ENCODE results near the gene TTC6.

The TTC6 gene

DNA sequence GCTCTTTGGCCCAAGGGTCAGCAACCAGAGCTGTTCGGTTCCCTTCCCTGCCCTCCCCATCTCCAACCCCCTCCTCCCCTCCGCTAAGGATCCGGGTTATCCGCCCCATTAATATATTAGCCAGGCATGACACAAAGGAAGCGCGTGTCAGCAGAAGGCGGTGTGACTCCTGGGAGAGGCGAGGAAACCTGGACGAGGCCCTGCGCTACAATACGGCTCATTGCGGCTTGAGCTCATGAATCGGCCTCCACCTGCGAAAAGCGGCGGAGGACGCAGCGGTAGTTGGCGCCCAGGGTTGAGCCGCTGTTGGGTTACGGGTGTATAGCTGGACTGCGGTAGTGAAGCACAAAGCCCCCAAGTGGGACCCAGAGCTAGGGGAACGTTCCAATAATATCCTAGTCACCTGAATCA, 10.3 kb upstream of the TTC6 start:
- no peak for DNase-seq (ENCODE audit: low read depth)

DNA sequence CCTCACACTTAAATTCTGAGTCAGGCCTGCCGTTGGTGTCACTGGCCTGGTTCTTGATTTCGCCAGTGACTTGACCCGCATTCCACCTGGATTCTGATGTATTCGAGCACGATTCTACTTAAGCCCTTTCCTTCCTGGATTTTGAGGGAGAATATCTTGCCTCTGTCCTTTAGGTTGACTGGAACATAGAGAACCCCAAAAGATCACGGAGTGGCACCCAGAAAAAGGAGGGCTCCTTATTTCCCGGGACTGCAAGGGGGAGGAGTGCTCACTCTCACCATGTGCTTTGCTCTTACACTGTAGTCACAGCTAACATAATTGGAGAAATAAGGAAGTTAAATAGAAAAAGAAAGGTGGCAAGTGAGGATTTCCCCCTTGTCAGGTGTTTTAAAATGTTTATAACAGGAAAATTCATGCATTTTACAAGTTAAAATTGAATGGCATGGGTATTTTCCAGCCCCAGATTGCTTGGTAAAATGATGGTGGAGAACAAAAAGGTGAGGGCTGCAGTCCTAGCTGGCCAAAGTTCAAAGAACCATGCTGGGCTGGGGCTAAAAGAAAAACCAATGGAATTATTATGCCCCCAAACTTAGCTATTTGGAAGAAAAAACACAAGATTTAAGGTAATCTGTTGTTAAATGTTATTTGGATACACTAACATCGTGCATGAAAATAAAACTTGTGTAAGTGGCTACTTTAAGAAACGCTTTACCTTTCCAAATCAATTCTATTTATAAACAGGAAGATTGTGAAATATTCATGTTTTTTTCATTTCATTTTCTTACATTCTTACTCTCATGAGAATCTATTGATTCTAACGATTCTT, 9.2 kb upstream of the TTC6 start:
- DNase-seq (ENCODE audit: low read depth): no peak

DNA sequence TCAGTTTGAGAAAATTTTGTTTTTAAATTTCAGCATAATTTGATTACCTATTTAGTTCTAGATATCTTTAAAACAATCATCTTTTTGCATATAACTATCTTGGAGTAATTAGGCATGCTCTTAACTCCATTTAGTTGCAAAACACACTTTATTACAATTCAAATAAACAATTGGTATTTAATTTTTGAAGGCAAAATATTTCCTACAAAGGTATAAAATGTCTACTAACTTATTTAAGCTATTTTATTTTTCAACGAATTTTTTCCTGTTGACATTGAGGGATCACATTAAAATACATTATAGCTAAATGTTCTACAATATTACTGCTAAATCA, 8.7 kb upstream of the TTC6 start:
- DNase-seq (ENCODE audit: low read depth): no peak

DNA sequence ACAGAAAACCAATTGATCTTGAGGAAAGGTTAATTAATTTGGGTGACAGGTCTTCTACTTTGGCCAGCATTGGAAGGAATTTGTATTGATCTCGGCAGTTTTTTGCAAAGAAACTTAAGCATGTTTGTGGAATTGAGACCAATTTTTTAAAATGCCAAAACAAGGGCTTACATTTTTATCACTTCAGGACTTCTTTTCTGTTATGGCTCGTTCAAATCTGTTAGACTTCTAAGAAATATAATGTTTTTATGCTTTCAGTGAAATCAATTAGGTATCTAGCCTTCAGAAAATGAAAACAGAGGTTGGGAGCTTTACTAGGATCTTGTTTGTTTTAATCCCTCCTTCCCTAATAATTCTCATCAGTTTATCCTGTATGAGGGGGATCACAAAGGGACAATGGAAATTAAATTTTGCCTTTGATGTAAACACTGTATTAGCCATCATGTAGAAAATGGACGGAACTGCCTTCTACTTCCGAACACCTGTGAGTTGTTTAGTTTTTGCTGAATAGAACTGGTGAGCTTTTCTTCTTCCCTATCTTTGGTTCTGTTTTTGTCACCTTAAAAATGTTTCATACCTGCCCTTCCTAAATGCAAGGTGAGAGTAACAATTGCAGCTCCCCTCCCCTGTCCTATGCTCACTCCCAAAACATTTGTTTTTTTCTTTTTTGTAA, 8.2 kb upstream of the TTC6 start:
- no peak for DNase-seq (ENCODE audit: low read depth)

DNA sequence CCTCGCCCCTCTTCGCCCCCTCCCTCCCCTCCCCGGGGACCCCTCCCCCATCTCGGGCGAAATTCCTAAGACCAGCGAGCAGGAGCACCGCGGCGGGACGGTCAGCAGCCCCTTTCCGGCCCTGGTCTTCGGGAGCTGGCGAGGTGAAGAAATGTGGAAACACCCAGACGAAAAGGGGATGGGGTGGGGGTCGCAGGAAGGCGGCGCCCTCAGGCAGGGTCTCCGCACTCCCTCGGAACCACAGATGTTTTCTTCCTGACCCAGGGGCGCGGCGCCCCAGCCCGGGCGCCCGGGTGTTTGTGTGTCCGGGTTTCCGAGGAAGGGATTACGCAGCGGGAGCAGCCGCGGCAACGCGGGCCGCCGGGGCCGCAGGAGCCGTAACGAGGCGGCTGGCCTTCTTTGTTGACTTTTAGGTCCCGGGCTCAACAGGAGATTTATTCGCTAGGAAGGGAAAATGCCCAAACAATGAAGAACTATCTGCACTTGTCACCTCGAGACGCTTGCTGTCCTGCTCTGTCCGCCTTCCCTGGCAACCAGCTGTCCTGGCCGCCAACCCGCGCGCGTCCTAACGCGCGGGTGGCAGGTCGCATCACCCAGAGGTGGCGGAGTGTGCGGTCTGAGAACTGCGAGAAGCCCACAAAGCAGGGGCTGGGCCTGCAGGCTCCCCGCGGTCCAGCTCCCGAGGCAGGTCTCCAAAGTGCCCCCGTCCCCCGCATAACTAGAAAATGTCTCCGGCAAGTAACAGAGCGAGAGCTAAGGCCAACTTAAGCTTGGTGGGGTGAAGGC, 7.4 kb upstream of the TTC6 start:
- DNase-seq (ENCODE audit: low read depth): no peak

DNA sequence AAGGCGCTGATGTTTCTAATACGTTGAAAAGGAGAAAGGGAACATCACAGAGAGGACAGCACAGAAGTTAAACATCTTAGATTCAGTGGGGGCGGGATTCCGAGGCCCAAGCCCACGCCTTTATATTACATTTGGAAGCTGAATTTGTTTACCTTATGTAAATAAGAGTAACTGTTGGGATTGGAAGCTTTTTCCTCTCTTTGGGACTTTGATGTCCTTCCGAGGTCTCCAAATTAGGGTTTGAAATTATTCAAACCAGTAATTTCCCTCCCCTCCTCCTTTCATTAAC, 6.8 kb upstream of the TTC6 start:
- no peak for DNase-seq (ENCODE audit: low read depth)

DNA sequence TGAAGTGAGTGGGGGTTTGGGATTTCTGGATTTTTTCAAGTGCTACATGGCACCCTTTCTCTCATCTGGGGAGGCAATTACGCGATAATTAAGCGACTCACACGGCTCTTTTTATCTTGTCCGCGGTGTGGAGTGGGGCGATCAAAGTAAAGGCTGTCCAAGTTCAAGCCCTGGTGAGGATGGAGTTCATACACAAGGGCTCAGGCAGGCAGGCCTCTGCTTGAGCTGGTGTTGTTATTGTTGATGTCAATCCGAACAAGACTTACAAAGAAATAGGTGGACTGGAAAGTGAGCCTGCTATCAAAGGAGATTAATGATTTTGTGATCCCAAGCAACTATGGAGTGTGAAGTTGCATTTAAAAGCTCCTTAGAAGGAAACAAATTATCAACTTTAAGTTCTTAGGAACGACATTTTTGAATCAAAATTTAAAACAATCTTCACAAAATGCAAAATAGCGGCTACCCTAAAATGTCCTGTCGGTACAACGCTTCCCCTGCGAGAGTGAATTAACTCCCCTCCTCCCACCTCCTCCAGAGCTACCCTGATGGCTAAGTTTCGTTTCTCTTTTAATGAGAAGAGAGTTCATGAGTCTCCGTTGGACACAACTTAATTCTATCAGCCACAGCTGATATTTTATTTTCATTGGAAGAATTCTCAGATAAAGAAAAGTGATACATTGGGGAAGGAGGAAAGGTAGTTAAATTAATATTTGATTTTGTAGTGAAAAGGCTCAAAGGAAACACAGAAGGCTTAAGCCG, 6.3 kb upstream of the TTC6 start:
- no peak for DNase-seq (ENCODE audit: low read depth)

DNA sequence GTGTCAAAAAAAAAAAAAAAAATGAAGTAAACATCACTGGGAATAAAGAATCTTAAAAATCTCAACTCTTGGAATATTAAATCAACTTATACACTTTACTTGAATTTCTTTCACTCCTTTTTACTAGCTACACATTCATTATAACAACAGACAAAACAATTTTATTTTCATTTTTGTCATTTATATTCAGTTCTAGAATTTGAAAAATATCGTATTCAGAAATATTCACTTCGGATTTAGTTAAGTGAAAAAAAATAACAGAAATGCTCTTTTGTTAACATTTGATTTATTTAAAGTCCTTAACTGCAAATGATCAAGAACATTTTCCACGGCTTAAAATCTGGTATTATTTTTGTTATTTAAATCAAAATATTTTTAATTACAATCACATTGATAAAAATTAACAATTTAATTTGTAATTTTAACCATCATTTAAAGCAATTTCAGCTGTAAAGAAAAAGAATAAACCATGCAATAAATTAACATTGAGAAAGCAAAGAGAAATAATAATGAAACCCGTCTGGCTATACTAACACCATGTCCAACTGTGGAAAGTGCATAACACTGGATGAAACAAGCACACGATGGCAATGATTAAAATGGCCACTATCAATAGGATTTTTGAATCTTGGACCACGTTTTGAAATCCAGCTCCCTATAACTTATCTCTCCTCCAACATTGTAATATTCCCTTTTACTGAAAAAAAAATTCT, 5.6 kb upstream of the TTC6 start:
- no peak for DNase-seq (ENCODE audit: low read depth)

DNA sequence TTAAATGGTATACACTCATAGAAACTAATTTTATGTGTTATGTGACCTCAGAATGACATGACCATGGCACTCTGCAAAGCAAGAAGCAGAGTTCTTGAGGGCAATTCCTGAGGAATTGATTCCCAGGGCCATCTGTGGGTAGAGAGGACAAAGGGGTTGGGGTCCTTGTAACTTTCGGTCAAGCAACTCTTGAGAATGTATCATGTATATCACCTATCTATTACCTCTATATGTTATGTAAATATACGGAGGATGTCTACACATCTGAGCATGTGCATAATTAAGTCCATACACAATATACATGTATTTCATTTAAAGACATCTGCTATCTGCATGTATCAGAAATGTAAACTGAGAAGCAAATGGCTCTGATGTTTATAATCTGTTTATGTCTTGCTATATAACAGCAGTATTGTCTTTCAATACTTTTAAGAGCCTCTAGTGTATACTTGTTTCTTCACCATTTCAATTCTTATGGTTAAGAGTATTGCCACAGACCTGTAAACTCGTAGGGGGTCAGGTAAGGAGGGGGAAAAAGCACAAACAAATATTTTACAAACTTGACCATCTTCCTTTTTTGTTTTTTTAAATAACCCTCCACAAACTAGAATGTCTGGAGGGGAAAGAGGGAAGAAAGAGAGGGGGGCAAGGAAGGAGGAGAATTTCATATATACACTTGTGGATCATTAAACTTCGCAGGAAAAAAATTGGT, 4.8 kb upstream of the TTC6 start:
- no peak for DNase-seq (ENCODE audit: low read depth)

DNA sequence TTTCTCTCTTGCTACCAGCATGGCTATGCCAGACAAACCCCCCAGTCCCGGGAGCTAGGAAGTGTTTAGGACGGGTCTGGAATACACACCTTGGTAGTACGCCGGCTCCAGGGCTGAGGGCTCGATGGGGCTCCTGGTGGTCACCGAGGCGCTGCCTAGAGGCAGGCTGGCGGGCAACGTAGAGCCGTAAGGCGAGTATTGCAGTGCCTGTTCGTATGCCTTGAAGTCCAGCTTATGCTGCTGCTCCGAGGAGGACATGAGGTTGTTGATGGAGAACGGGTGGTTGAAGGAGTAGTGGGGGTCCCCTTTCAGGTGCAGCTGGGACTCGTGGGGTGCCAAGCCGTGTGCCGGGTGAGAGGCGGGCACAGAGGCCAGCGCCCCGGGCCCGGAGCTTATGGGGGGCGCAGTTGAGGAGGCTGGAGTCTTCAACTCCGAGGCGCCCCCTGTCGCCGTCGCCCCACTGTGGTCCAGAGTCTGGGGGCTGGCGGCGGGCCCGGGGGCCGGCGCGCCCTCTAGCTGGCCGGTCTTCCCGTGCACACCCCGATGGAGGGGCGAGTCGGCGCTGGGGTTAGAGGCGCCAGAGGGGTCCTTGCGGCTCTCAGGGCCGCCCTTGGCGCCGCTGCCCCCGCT, 4.0 kb upstream of the TTC6 start:
- no peak for DNase-seq (ENCODE audit: low read depth)

DNA sequence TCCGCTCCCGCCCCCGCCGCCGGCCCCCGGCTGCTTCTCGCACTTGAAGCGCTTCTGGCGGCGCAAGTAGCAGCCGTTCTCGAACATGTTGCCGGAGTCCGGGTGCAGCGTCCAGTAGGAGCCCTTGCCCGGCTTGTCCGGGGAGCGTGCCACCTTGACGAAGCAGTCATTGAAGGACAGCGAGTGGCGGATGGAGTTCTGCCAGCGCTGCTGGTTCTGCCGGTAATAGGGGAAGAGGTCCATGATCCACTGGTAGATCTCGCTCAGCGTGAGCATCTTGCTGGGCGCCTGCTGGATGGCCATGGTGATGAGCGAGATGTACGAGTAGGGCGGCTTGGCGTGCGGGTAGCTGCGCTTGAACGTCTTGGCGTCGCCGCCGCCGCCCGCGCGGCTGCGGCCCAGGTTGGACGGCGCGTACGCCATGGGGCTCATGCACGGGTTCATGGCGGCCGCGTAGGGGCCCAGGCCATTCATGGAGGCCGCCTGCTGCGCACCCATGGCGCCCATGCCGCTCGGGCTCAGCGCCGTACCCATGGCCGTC, 3.4 kb upstream of the TTC6 start:
- no peak for DNase-seq (ENCODE audit: low read depth)

DNA sequence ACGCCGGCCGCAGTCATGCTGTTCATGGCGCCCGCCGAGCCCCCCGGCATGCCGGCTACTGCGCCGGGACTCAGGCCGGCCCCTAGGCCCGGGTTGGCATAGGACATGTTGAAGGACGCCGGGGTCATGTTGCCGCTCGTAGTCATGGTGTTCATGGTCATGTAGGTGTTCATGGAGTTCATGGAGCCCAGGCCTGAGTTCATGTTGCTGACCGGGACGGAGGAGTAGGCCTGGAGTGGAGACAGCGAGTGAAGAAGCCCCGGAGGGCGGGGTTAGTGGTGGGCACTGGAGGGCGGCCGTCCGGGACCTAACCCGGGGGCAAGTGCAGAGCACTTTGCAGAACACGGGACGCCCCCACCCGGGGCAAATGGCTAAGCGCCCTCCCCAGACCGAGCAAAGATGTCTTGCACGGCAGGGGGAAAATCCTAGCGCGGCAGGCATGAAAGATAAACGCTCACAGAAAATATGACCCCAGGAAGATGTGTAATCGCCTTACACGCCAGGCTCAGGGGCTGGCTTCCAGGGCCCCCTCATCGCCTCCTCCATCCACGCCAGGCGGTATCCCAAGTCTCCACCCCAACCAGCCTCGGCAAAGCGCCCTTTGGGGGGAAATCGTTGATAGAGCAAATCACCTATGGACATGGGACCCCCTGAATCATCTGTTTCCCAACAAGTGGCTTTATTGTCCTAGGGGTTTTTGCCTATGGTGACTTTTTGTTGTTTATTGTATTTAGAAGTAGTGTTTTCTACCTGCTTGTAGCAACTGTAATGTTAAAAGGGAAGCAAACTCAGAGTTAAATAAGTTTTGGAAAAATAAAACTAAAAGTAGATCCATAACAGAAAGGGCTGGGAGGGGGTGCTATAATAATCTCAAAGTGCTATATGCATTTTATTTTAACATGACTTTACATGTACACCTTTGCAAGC, 2.7 kb upstream of the TTC6 start:
- no peak for DNase-seq (ENCODE audit: low read depth)

DNA sequence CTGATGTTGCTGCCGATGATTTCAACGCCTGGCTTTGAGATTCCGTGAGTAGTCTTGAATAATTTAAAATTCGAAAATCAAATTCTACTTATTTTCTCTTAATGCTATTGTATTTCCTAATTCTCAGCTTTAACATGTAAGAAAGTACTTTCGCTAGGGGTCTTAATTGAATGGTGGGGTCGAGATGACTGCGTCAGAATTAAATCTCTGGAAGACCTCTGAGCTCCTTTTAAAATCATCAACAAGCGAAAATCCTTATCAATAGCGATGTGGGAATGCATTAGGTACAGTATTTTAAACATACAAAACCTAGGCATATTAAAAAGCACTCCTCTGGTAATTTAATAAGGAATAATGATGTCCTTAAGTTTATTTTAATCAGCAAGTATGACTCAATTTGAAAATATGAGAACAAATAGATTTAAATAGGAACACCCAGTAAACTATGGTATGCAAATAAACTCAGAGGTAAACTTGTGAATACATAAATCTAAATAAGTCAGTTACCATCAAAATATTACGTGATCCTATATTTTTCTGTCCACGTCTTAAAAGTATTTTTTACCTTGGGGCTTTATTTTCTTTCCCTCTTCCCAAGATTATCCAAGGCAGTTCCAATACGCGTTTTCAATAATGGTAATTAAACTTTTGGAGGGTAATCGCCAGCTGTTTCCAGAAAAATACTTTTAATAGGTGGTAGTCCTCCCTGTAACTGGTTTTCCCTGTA, 1.8 kb upstream of the TTC6 start:
- DNase-seq (ENCODE audit: low read depth): no peak

DNA sequence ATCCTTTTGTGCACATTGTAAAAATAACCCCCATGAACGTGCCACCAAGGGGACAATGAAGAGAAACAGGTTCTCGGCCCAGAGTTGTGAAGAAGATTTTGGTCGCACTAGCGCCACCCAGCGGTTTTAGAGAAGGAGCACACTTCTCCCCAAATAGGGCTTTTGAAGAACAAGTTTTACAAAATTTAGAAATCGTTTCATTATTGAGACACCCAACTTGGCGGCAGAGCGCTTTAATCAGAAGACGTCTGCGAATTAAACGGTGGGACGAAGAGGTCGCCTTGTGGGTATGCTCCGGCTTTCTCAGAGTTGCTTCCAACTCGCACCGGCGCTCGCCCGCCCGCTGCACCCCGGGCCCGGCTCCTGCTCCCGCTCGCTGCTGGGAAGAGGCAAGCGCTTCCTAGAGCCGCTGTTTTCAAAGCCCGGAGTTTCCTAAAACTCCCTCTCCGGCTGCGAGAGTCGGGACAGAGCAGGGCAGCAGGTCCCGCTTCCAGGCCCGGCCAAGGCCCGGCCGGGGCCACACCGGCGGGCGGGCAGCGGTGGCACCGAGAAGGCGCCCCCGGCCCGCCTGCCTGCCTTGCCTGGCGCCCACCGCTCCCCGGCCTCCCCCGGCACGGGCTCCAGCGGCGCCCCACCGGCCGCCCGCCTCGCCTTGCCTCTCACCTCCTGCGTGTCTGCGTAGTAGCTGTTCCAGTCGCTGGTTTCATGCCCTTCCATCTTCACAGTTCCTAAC, 1.0 kb upstream of the TTC6 start:
- peak; percentile 76 for DNase-seq (ENCODE audit: low read depth)

DNA sequence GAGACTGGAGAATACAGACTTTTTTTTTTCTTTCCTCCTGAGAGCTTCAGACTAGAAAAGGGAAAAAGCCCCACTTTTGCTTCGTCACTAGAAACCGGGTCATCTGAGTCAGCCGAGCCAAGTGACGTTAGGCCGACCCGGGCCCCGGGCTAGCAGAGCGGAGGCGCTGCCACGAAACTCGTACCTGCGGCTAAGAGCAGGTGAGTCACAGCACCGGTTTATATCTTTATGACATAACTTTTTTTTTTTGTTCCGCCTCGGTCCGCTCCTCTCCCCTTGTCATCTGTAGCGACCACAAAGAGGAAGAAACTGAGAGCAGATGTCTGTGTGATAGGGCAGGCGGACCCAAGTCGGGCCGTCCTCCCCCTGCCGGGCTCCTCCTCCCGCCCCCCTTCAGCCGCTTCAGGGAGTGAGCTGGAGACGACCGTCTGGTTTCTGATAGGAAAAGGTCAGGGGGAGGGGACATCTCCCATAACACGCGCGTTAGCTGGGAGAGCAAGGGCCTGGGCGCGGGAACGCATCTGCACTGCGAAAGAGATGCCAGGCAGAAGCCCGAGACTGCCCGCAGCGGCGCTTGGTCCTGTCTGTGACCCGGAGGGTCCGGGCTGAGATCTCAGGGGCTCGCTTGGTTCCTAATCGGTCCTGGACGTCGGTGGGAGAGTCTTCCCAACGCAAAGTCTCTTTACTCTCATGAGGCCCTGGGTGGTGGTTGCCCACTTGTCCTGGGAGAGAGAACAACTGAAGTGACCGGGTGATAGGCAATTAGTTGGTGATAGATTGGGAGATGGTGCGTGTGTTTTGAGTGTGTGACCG, 586 bp downstream of the TTC6 start:
- DNase-seq (ENCODE audit: low read depth): peak; percentile 16

DNA sequence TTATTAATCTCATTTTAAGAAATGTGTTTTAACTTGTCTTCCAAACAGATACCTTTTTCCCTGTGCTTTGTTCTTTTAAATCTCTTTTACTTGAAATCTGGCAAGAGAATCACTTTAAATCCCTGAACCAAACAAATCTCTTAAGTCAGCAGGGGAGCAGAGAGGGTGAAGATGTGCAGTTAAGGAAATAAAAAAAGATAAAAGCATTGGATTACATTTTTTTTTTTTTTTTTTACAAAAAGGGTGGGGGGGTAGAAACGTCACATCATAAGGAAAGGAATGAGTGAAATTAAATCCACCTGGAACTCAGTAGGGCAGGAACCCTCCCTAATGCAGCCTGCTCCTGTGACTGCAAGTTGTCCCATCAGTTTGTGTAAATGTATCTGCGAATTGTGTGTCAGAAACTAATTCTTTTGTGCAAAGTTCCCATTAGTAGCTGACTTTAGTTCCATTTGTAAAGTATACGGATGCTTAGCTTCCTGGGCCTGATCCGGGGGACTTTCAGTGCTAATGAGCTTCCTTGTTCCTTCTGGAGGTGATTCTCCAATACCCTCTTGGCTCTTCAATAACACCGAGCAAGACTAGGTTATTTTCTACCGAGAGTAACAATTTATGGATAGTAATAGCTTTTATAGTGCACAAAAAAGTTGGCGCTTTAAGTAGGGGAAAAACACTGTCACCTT, 1.5 kb downstream of the TTC6 start:
- DNase-seq (ENCODE audit: low read depth): no peak

DNA sequence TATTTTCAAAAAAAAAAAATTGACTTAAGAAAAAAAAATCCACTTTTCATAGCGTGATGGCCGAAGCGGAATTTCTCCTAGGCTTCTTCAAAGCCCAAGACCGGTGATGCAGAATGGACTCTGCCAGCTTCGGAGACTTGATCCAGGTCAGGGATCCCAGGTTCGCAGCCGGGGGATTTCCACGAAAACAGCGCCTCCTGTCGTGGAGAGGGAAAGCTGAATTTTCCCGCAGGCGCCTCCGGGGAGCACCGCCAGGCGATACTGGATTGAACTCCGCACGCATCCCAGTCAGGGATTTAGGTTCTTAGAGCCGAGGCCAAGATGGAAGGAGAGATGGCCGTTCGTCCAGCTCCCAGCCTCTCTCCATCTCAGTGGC, 2.1 kb downstream of the TTC6 start:
- no peak for DNase-seq (ENCODE audit: low read depth)

Data from EH (cell line).